HepG2 (cell line): ENCODE data around the gene METRNL. TPM values are rescaled to one million over a fixed set of nuclear protein-coding genes. Genes with fewer than 3 reads are reported as not detected.

Experiments
- ATAC-seq: fragments of 200-7000 bp; cut with Tn5 transposase; 3 replicates; pipeline ENCODE4 v1.9.1; 2020; ENCODE audit warnings: mild to moderate bottlenecking, moderate library complexity
- BruUV-seq: library from RNA; stranded (reverse); fragments of 400-500 nt; replicated peaks from 2 replicates; lab custom pipeline; 2021; lab: Mats Ljungman, UMichigan
- CTCF ChIA-PET: fragments of 300-600 bp; formaldehyde crosslinking; extraction: SDS; loops from one replicate; lab custom pipeline; 2021; ENCODE audit warnings: low total read pairs, inconsistent platforms, low intra/inter-chr PET ratio; lab: Yijun Ruan, JAX
- POLR2A ChIA-PET: fragments of 350-600 bp; sonication (Branson Sonifier 250); formaldehyde crosslinking; loops from one replicate; lab custom pipeline; 2020; ENCODE audit warnings: antibody characterized with exemption, inconsistent platforms; lab: Yijun Ruan, JAX
- DNase-seq: peaks from one replicate; pipeline ENCODE4 v3.0.0-alpha.2; 2015; ENCODE audit warnings: low spot score
- FAIRE-seq: peaks from 3 replicates; lab custom pipeline; 2011; peaks lifted over from hg19 to GRCh38; lab: Jason Lieb, UNC
- H2AFZ ChIP-seq: one replicate; pipeline ENCODE4 v1.6.1; 2011; ENCODE audit warnings: low read length, inconsistent platforms
- H3K27ac ChIP-seq: fragments of 300-600 bp; 3 replicates; pipeline ENCODE4 v1.8.0; 2011; ENCODE audit warnings: mixed run types, mild to moderate bottlenecking, mixed read lengths, low read length, inconsistent platforms; ENCODE audit not compliant: insufficient read depth; ENCODE audit errors: extremely low read length
- H3K27me3 ChIP-seq, 2 experiments: fragments of 200-600 bp in 1 of 2; 2 replicates in 1 of 2; 3 replicates in 1 of 2; pipeline versions ENCODE4 v1.6.0 to v1.8.0; 2011; ENCODE audit warnings: low read length in 2 of 2, mild to moderate bottlenecking in 2 of 2, moderate library complexity in 2 of 2, inconsistent platforms in 1 of 2; ENCODE audit not compliant: insufficient read depth in 2 of 2, control insufficient read depth in 1 of 2
- H3K36me3 ChIP-seq, 2 experiments: fragments of 200-600 bp in 1 of 2; replicated peaks in 1 of 2; 2 replicates in 1 of 2; 3 replicates in 1 of 2; pipeline versions ENCODE4 v1.5.1 to v1.8.0; 2011; ENCODE audit warnings: low read length in 2 of 2, inconsistent platforms in 1 of 2; ENCODE audit not compliant: insufficient read depth in 2 of 2, control insufficient read depth in 1 of 2
- H3K4me1 ChIP-seq: 2 replicates; pipeline ENCODE4 v1.5.1; 2012; ENCODE audit warnings: low read length, inconsistent platforms; ENCODE audit not compliant: insufficient read depth
- H3K4me2 ChIP-seq: 2 replicates; pipeline ENCODE4 v1.6.0; 2011; ENCODE audit warnings: low read depth, low read length, inconsistent platforms
- H3K4me3 ChIP-seq, 3 experiments: fragments of 200-600 bp in 1 of 3; sonication (generic), shearing (Covaris generic) in 1 of 3; replicated peaks in 1 of 3; 2 replicates each; pipeline ENCODE4 v1.5.1; 2011 to 2016; ENCODE audit warnings: low read length in 3 of 3, inconsistent platforms in 2 of 3, low read depth in 2 of 3, mild to moderate bottlenecking in 2 of 3, control low read depth in 1 of 3, mixed read lengths in 1 of 3; ENCODE audit not compliant: insufficient read depth in 1 of 3
- H3K79me2 ChIP-seq: one replicate; pipeline ENCODE4 v1.6.1; 2011; ENCODE audit warnings: low read length, inconsistent platforms; ENCODE audit not compliant: insufficient read depth
- H3K9ac ChIP-seq: 2 replicates; pipeline ENCODE4 v1.6.0; 2011; ENCODE audit warnings: mild to moderate bottlenecking, low read depth, low read length, inconsistent platforms; ENCODE audit not compliant: insufficient read depth
- H3K9me3 ChIP-seq: 2 replicates; pipeline ENCODE4 v1.5.1; 2012; ENCODE audit warnings: mild to moderate bottlenecking, low read length
- H4K20me1 ChIP-seq: 2 replicates; pipeline ENCODE4 v1.6.0; 2011; ENCODE audit warnings: inconsistent platforms, mild to moderate bottlenecking, low read length, moderate library complexity; ENCODE audit not compliant: insufficient read depth
- ATM ChIP-seq: fragments of 450-650 bp; IDR thresholded peaks from 2 replicates; pipeline ENCODE4 v1.7.1; 2017; ENCODE audit warnings: mild to moderate bottlenecking, borderline replicate concordance
- ELF3 ChIP-seq: IDR thresholded peaks from 2 replicates; pipeline ENCODE4 v1.6.1; 2016; ENCODE audit warnings: missing genetic modification reagents, missing compliant biosample characterization
- FOXA1 ChIP-seq, 2 experiments: fragments of 450-650 bp in 1 of 2; sonication (generic) in 1 of 2; formaldehyde crosslinking in 1 of 2; IDR thresholded peaks; 2 replicates each; pipeline versions ENCODE4 v1.4.0 to v1.6.1; 2016 to 2020; ENCODE audit warnings: missing genetic modification reagents in 1 of 2
- HNF4G ChIP-seq, 2 experiments: sonication (generic) in 1 of 2; formaldehyde crosslinking in 1 of 2; IDR thresholded peaks; 2 replicates each; pipeline versions ENCODE4 v1.4.0 to v1.6.1; 2011 to 2020; ENCODE audit warnings: borderline replicate concordance in 2 of 2, low read depth in 2 of 2, mild to moderate bottlenecking in 2 of 2, low read length in 1 of 2, missing genetic modification reagents in 1 of 2, moderate library complexity in 1 of 2
- KDM5B ChIP-seq: sonication (generic); formaldehyde crosslinking; IDR thresholded peaks from 2 replicates; pipeline ENCODE4 v1.4.0; 2020; ENCODE audit warnings: missing genetic modification reagents, mild to moderate bottlenecking, borderline replicate concordance
- MEIS1 ChIP-seq: sonication (generic); formaldehyde crosslinking; IDR thresholded peaks from 2 replicates; pipeline ENCODE4 v1.9.0; 2021; ENCODE audit warnings: mild to moderate bottlenecking, missing genetic modification reagents, moderate library complexity, borderline replicate concordance
- SIN3A ChIP-seq: IDR thresholded peaks from 2 replicates; pipeline ENCODE4 v1.6.1; 2011; ENCODE audit warnings: low read depth, mild to moderate bottlenecking, control low read depth, low read length, borderline replicate concordance
- SRSF4 ChIP-seq: fragments of 200-400 bp; formaldehyde crosslinking; IDR thresholded peaks from one replicate; pipeline ENCODE4 v1.6.1; 2018; ENCODE audit warnings: mild to moderate bottlenecking, low read depth, low read length, moderate library complexity; ENCODE audit not compliant: poor library complexity, severe bottlenecking
- TBP ChIP-seq: sonication (generic); formaldehyde crosslinking; IDR thresholded peaks from 2 replicates; pipeline ENCODE4 v1.5.0; 2020; ENCODE audit warnings: missing genetic modification reagents
- THYN1 ChIP-seq: sonication (generic); formaldehyde crosslinking; IDR thresholded peaks from 2 replicates; pipeline ENCODE4 v1.8.1; 2023; ENCODE audit warnings: low read depth, mild to moderate bottlenecking, moderate library complexity, missing genetic modification reagents, borderline replicate concordance
- ZNF20 ChIP-seq: sonication (generic); formaldehyde crosslinking; IDR thresholded peaks from 2 replicates; pipeline ENCODE4 v1.4.0; 2020; ENCODE audit warnings: mild to moderate bottlenecking, moderate library complexity, missing genetic modification reagents
- ZNF350 ChIP-seq: sonication (generic); formaldehyde crosslinking; IDR thresholded peaks from 2 replicates; pipeline ENCODE4 v1.4.0; 2020; ENCODE audit warnings: mild to moderate bottlenecking, low read depth, missing genetic modification reagents, borderline replicate concordance
- ZNF441 ChIP-seq: sonication (generic); formaldehyde crosslinking; IDR thresholded peaks from 2 replicates; pipeline ENCODE4 v1.7.0; 2021; ENCODE audit warnings: missing genetic modification reagents, borderline replicate concordance
- ZNF589 ChIP-seq: sonication (generic); formaldehyde crosslinking; conservative IDR thresholded peaks from 2 replicates; pipeline ENCODE4 v1.8.0; 2022; ENCODE audit warnings: mild to moderate bottlenecking, moderate library complexity, missing genetic modification reagents
- ZNF776 ChIP-seq: sonication (generic); formaldehyde crosslinking; IDR thresholded peaks from 2 replicates; pipeline ENCODE4 v1.4.0; 2020; ENCODE audit warnings: mild to moderate bottlenecking, missing genetic modification reagents
- WGBS: methylation state at CpG from one replicate; pipeline ENCODE4 v1.1.6; 2017; ENCODE audit warnings: low lambda C conversion rate; 5-methylcytosine and 5-hydroxymethylcytosine counted together
- in situ Hi-C: cut with HindIII; loops from 2 replicates; pipeline ENCODE4 v1.10.0; 2017; ENCODE audit warnings: low pct_unique_long_range_greater_than_20kb; ENCODE audit not compliant: extremely low pct_ligation_motif_present
- intact Hi-C: fragments of 100-400 bp; cut with micrococcal nuclease; formaldehyde crosslinking; loops from one replicate; pipeline ENCODE4 v1.10.0; 2022; ENCODE audit not compliant: unreplicated experiment
- polyA plus RNA-seq, 8 experiments: library from polyadenylated mRNA; depleted of rRNA in 3 of 8; stranded (reverse) in 7 of 8; unstranded in 1 of 8; fragments of >200 nt; fragmentation: Illumina TruSeq in 4 of 8; extraction: Trizol in 4 of 8; gene quantifications; 2 replicates each; pipeline versions ENCODE4 v1.2.1 to v1.2.3, GENCODE V29; 2011 to 2016; ENCODE audit warnings: low read depth in 4 of 8, missing spikeins in 1 of 8, mixed read lengths in 1 of 8; ENCODE audit not compliant: insufficient read depth in 1 of 8
- total RNA-seq, 5 experiments: library from RNA; depleted of rRNA; stranded (reverse); fragments of >200 nt; fragmentation: Illumina TruSeq; extraction: Trizol; gene quantifications; 2 replicates each; pipeline ENCODE4 v1.2.3, GENCODE V29; 2016; ENCODE audit warnings: low read depth in 1 of 5

METRNL gene
- total and polyA plus RNA-seq, 2 of the 13 experiments (the other 11 are each of a cell fraction or from before 2014, with no cell fraction given) = 0.66 to 0.84 TPM

- no peak for TF ChIP-seq KDM5B
These were observed 29.3 kb downstream of the METRNL start (continued) for GRCh38 chr17:83108709-83109108.

GRCh38 chr17:83109386-83109785, 30.0 kb downstream of the METRNL start:
- CTCF ChIA-PET = interaction anchor here (1.2 kb wide), 1 partner anchor 97 kb away, joined by 3 read pairs; no protein-coding TSS in a partner anchor
- no peaks in the 10 kb centered on the region for H3K9me3 ChIP-seq
- no peak for TF ChIP-seq ATM
- no peak for TF ChIP-seq FOXA1 (IDR thresholded peaks at IDR 0.05)
- no peak for TF ChIP-seq FOXA1 (CRISPR knock-in tag; IDR thresholded peaks at IDR 0.05)
- TF ChIP-seq ZNF20 (CRISPR knock-in tag) = no peak
- no peak for TF ChIP-seq THYN1 (CRISPR knock-in tag)
- TF ChIP-seq SRSF4 = no peak
- TF ChIP-seq SIN3A = no peak
- no peak for TF ChIP-seq TBP (CRISPR knock-in tag)
- TF ChIP-seq ZNF589 (CRISPR knock-in tag) = no peak
- no peak for TF ChIP-seq ZNF350 (CRISPR knock-in tag)
- no peak for TF ChIP-seq MEIS1 (CRISPR knock-in tag)
- TF ChIP-seq ZNF441 (CRISPR knock-in tag) = no peak
- no peak for TF ChIP-seq ZNF776
- no peak for TF ChIP-seq HNF4G (IDR thresholded peaks at IDR 0.05; ENCODE audit: borderline replicate concordance, low read depth, low read length)
- TF ChIP-seq HNF4G (CRISPR knock-in tag; IDR thresholded peaks at IDR 0.05; ENCODE audit: borderline replicate concordance, low read depth) = no peak
- TF ChIP-seq ELF3 (CRISPR knock-in tag) = no peak
- no peak overlapping the region for H3K9ac ChIP-seq
- H4K20me1 ChIP-seq = no peaks in the 10 kb centered on the region; the same call in 1 of the 2 replicates
- H3K27me3 ChIP-seq = peaks cover 32 to 89% of the 10 kb centered on the region in 2 experiments
- H3K4me1 ChIP-seq = peaks cover 12% of the 10 kb centered on the region
- POLR2A ChIA-PET = no interaction called here
- H3K36me3 ChIP-seq = no peaks in the 10 kb centered on the region
- no peak overlapping the region for H3K27ac ChIP-seq
- in situ Hi-C loops (no loop called here), intact Hi-C loops (no loop called here)
- WGBS = 40% methylated on average over 7 of the region's 11 CpGs
- DNase-seq (no peak), FAIRE-seq (no peak), ATAC-seq (no peak)
- no peak overlapping the region for H2AFZ ChIP-seq
- no peak overlapping the region for H3K4me2 ChIP-seq
- no TSS peak for BruUV-seq
- H3K4me3 ChIP-seq = no peak overlapping the region
- no peaks in the 10 kb centered on the region for H3K79me2 ChIP-seq
